IMR-90 (cell line): ENCODE measurements around the gene NKX2-8. TPM values are rescaled to one million over a fixed set of nuclear protein-coding genes. Genes with fewer than 3 reads are reported as not detected.

Experiments
- ATAC-seq: fragments of 200-7000 bp; cut with Tn5 transposase; 2 replicates; pipeline ENCODE4 v1.9.1; 2020; ENCODE audit warnings: low read depth, mild to moderate bottlenecking, moderate library complexity
- BruUV-seq: library from RNA; stranded (reverse); fragments of 400-500 nt; replicated peaks from 2 replicates; lab custom pipeline; 2021; lab: Mats Ljungman, UMichigan
- CTCF ChIA-PET: fragments of 300-600 bp; formaldehyde crosslinking; extraction: SDS; loops from one replicate; lab custom pipeline; 2021; ENCODE audit warnings: antibody characterized with exemption; lab: Yijun Ruan, JAX
- POLR2A ChIA-PET: fragments of 300-600 bp; sonication (Branson Sonifier 250); formaldehyde crosslinking; loops from one replicate; lab custom pipeline; 2022; ENCODE audit warnings: antibody characterized with exemption; ENCODE audit not compliant: unreplicated experiment; lab: Charles Lee
- DNase-seq: peaks from one replicate; pipeline ENCODE4 v3.0.0; 2013
- H2AFZ ChIP-seq: replicated peaks from 2 replicates; pipeline ENCODE3; 2013; ENCODE audit warnings: low read length, mild to moderate bottlenecking; ENCODE audit not compliant: poor library complexity
- H2AK5ac ChIP-seq: 2 replicates; pipeline ENCODE4 v1.6.1; 2013; ENCODE audit warnings: low read depth, low read length, inconsistent platforms
- H2AK9ac ChIP-seq: replicated peaks from 2 replicates; pipeline ENCODE3; 2013; ENCODE audit warnings: mild to moderate bottlenecking, low read depth, low read length, moderate library complexity; ENCODE audit not compliant: poor library complexity
- H2BK120ac ChIP-seq: 2 replicates; pipeline ENCODE4 v1.6.1; 2013; ENCODE audit warnings: low read depth, low read length, inconsistent platforms
- H2BK15ac ChIP-seq: 3 replicates; pipeline ENCODE4 v1.6.1; 2013; ENCODE audit warnings: low read depth, low read length, inconsistent platforms
- H2BK20ac ChIP-seq: 2 replicates; pipeline ENCODE4 v1.6.1; 2013; ENCODE audit warnings: low read depth, mild to moderate bottlenecking, inconsistent platforms, low read length, moderate library complexity
- H2BK5ac ChIP-seq: 2 replicates; pipeline ENCODE4 v1.6.1; 2013; ENCODE audit warnings: mild to moderate bottlenecking, low read depth, low read length, inconsistent platforms; ENCODE audit not compliant: poor library complexity, severe bottlenecking
- H3K14ac ChIP-seq: replicated peaks from 2 replicates; pipeline ENCODE4 v1.6.1; 2013; ENCODE audit warnings: low read depth, low read length, inconsistent platforms
- H3K18ac ChIP-seq: 2 replicates; pipeline ENCODE4 v1.6.1; 2013; ENCODE audit warnings: low read depth, low read length, control low read depth
- H3K23ac ChIP-seq: 2 replicates; pipeline ENCODE4 v1.6.1; 2013; ENCODE audit warnings: low read depth, low read length, inconsistent platforms
- H3K27ac ChIP-seq: 2 replicates; pipeline ENCODE4 v1.5.1; 2013; ENCODE audit warnings: mild to moderate bottlenecking, control low read depth, low read length; ENCODE audit not compliant: insufficient read depth
- H3K27me3 ChIP-seq: 2 replicates; pipeline ENCODE4 v1.6.1; 2013; ENCODE audit warnings: low read length; ENCODE audit not compliant: control insufficient read depth, insufficient read depth
- H3K36me3 ChIP-seq: 2 replicates; pipeline ENCODE4 v1.6.1; 2013; ENCODE audit warnings: low read length, mixed read lengths; ENCODE audit not compliant: control insufficient read depth, insufficient read depth
- H3K4ac ChIP-seq: 2 replicates; pipeline ENCODE4 v1.6.1; 2013; ENCODE audit warnings: low read depth, low read length, inconsistent platforms
- H3K4me1 ChIP-seq: 2 replicates; pipeline ENCODE4 v1.6.1; 2013; ENCODE audit warnings: low read length, mixed read lengths; ENCODE audit not compliant: control insufficient read depth, insufficient read depth
- H3K4me2 ChIP-seq: 2 replicates; pipeline ENCODE4 v1.6.1; 2013; ENCODE audit warnings: low read depth, mild to moderate bottlenecking, control low read depth, low read length, moderate library complexity
- H3K4me3 ChIP-seq: 2 replicates; pipeline ENCODE4 v1.5.1; 2013; ENCODE audit warnings: low read depth, mild to moderate bottlenecking, control low read depth, low read length, moderate library complexity; ENCODE audit not compliant: insufficient read depth
- H3K56ac ChIP-seq: 2 replicates; pipeline ENCODE4 v1.6.1; 2013; ENCODE audit warnings: low read length, inconsistent platforms; ENCODE audit not compliant: insufficient read depth; ENCODE audit errors: extremely low read depth
- H3K79me1 ChIP-seq, 2 experiments: 2 replicates each; pipeline ENCODE4 v1.6.1; 2013; ENCODE audit warnings: low read length in 2 of 2, inconsistent platforms in 1 of 2, low read depth in 1 of 2
- H3K9ac ChIP-seq: 2 replicates; pipeline ENCODE4 v1.6.1; 2013; ENCODE audit warnings: low read depth, low read length, control low read depth
- H3K9me1 ChIP-seq: 2 replicates; pipeline ENCODE4 v1.6.1; 2013; ENCODE audit warnings: low read length, inconsistent platforms; ENCODE audit not compliant: insufficient read depth
- H3K9me3 ChIP-seq: 2 replicates; pipeline ENCODE4 v1.6.1; 2013; ENCODE audit warnings: low read length; ENCODE audit not compliant: control insufficient read depth, insufficient read depth
- H4K20me1 ChIP-seq: 2 replicates; pipeline ENCODE4 v1.6.1; 2013; ENCODE audit warnings: low read length, inconsistent platforms; ENCODE audit not compliant: insufficient read depth
- H4K5ac ChIP-seq: 2 replicates; pipeline ENCODE4 v1.6.1; 2013; ENCODE audit warnings: mild to moderate bottlenecking, low read depth, low read length, control low read depth
- H4K8ac ChIP-seq, 2 experiments: 2 replicates each; pipeline ENCODE4 v1.6.1; 2013; ENCODE audit warnings: low read depth in 2 of 2, low read length in 2 of 2, control low read depth in 1 of 2, inconsistent platforms in 1 of 2
- H4K91ac ChIP-seq: 2 replicates; pipeline ENCODE4 v1.6.1; 2013; ENCODE audit warnings: low read depth, low read length, inconsistent platforms; ENCODE audit not compliant: insufficient read depth
- BHLHE40 ChIP-seq: fragments of 150-350 bp; IDR thresholded peaks from 2 replicates; pipeline ENCODE4 v1.6.1; 2016; ENCODE audit warnings: mild to moderate bottlenecking, low read depth, low read length
- CHD1 ChIP-seq: IDR thresholded peaks from 2 replicates; pipeline ENCODE4 v1.6.1; 2012; ENCODE audit warnings: low read depth, low read length, improper control_type of control experiment
- CTCF ChIP-seq: conservative IDR thresholded peaks from 2 replicates; pipeline ENCODE4 v1.5.1; 2012; ENCODE audit warnings: mild to moderate bottlenecking, low read depth, low read length, improper control_type of control experiment
- ELK1 ChIP-seq: fragments of 150-350 bp; IDR thresholded peaks from 2 replicates; pipeline ENCODE4 v1.6.1; 2016; ENCODE audit warnings: low read depth, mild to moderate bottlenecking, low read length, moderate library complexity, borderline replicate concordance
- FOS ChIP-seq: fragments of 150-350 bp; IDR thresholded peaks from 2 replicates; pipeline ENCODE4 v1.6.1; 2016; ENCODE audit warnings: low read depth, low read length
- RAD21 ChIP-seq: IDR thresholded peaks from 2 replicates; pipeline ENCODE4 v1.6.1; 2012; ENCODE audit warnings: low read length, improper control_type of control experiment
- RCOR1 ChIP-seq: IDR thresholded peaks from 2 replicates; pipeline ENCODE4 v1.6.1; 2012; ENCODE audit warnings: mild to moderate bottlenecking, low read length, improper control_type of control experiment; ENCODE audit not compliant: insufficient replicate concordance
- RFX5 ChIP-seq: IDR thresholded peaks from 2 replicates; pipeline ENCODE4 v1.8.0; 2012; ENCODE audit warnings: low read depth, mild to moderate bottlenecking, low read length, moderate library complexity
- SMC3 ChIP-seq: fragments of 150-350 bp; IDR thresholded peaks from 2 replicates; pipeline ENCODE4 v1.6.1; 2016; ENCODE audit warnings: low read depth, mild to moderate bottlenecking, antibody characterized with exemption, low read length, moderate library complexity
- USF2 ChIP-seq: fragments of 150-350 bp; IDR thresholded peaks from 2 replicates; pipeline ENCODE4 v1.6.1; 2017; ENCODE audit warnings: mild to moderate bottlenecking, antibody characterized with exemption, low read length, low read depth
- WGBS, 2 experiments: methylation state at CpG; one replicate each; pipeline versions ENCODE4 v1.1.5 to v1.1.7; 2013; ENCODE audit warnings: missing lambda C conversion rate in 2 of 2; ENCODE audit not compliant: insufficient read length in 1 of 2; ENCODE audit errors: extremely low coverage in 2 of 2; 5-methylcytosine and 5-hydroxymethylcytosine counted together
- dilution Hi-C: fragments of 300-500 bp; cut with HindIII; formaldehyde crosslinking; loops from one replicate; pipeline ENCODE4 v1.14.3; 2018; ENCODE audit warnings: low sequenced_read_pairs; ENCODE audit not compliant: unreplicated experiment
- in situ Hi-C: fragments of 300-500 bp; cut with MboI; formaldehyde crosslinking; loops from 3 replicates; pipeline ENCODE4 v1.14.3; 2019; ENCODE audit warnings: low sequenced_read_pairs, inconsistent platforms, mixed read lengths
- intact Hi-C: fragments of 100-400 bp; cut with micrococcal nuclease; formaldehyde crosslinking; loops from 2 replicates; pipeline ENCODE4 v1.10.0; 2022
- polyA plus RNA-seq, 3 experiments: library from polyadenylated mRNA; depleted of rRNA; stranded (reverse); fragments of >200 nt; gene quantifications; 2 replicates each; pipeline ENCODE4 v1.2.3, GENCODE V29; 2012; ENCODE audit warnings: low replicate concordance in 1 of 3
- total RNA-seq: library from RNA; depleted of rRNA; stranded (reverse); fragments of >200 nt; gene quantifications from 2 replicates; pipeline ENCODE4 v1.2.3, GENCODE V29; 2012

Gene NKX2-8
- total and polyA plus RNA-seq, 2 of the 4 experiments (the other 2 are of a cell fraction): not detected

- ChIA-PET CTCF (no interaction called here), POLR2A (no interaction called here)
- Histone ChIP-seq H3K79me1 (no peaks in the 10 kb centered on the region), H3K9me3 (no peaks in the 10 kb centered on the region), H3K4me1 (no peaks in the 10 kb centered on the region), H3K27me3 (no peaks in the 10 kb centered on the region), H3K23ac (no peak overlapping the region), H3K18ac (no peak overlapping the region), H2AK9ac (no peak overlapping the region), H3K4me2 (no peak overlapping the region), H4K5ac (no peak overlapping the region), H4K91ac (no peak overlapping the region), H2BK20ac (no peak overlapping the region), H3K4me3 (no peak overlapping the region), H3K4ac (no peak overlapping the region), H3K56ac (no peak overlapping the region), H3K9me1 (no peaks in the 10 kb centered on the region), H2BK15ac (no peak overlapping the region), H3K27ac (no peak overlapping the region), H2AK5ac (no peak overlapping the region), H3K36me3 (no peaks in the 10 kb centered on the region), H4K20me1 (no peaks in the 10 kb centered on the region), H2BK120ac (no peak overlapping the region), H3K9ac (no peak overlapping the region), H2BK5ac (no peak overlapping the region), H3K14ac (no peak overlapping the region), H4K8ac (no peak overlapping the region), H2AFZ (no peak overlapping the region)
- DNase-seq (no peak), ATAC-seq (no peak)
- TF ChIP-seq RFX5: no peak
- no peak for TF ChIP-seq RCOR1
- no peak for TF ChIP-seq FOS
- TF ChIP-seq BHLHE40: no peak
- TF ChIP-seq USF2: no peak
- TF ChIP-seq CTCF: no peak
- TF ChIP-seq CHD1: no peak
- TF ChIP-seq SMC3: no peak
- no peak for TF ChIP-seq ELK1
- TF ChIP-seq RAD21: no peak
- dilution Hi-C loops (no loop called here), intact Hi-C loops (no loop called here), in situ Hi-C loops (no loop called here)
- BruUV-seq: no TSS peak
- no CpG with 5 or more reads among the region's 2 CpGs for WGBS, 2 experiments
Measured at GRCh38 chr14:36619853-36620252, 37.4 kb upstream of the NKX2-8 start.
